ENCODE measurements around the gene PGAM2. TPM values are rescaled to one million over a fixed set of nuclear protein-coding genes. Genes with fewer than 3 reads are reported as not detected.

Gene PGAM2
- total and polyA plus RNA-seq, 2 of the 4 experiments (the other 2 are of a cell fraction): not detected

GRCh38 chr7:44051611-44052220, 13.7 kb downstream of the PGAM2 start:
- Histone ChIP-seq H2AK9ac (replicated peaks; ENCODE audit: low read depth, low read length, poor library complexity) (no peak overlapping the region), H4K8ac (ENCODE audit: low read depth in 2 of 2, low read length in 2 of 2) (no peak overlapping the region), H3K27ac (ENCODE audit: insufficient read depth, low read length) (no peak overlapping the region), H2BK5ac (ENCODE audit: low read depth, low read length, poor library complexity, severe bottlenecking) (no peak overlapping the region), H3K9me3 (ENCODE audit: control insufficient read depth, insufficient read depth, low read length) (no peaks in the 10 kb centered on the region), H3K36me3 (ENCODE audit: control insufficient read depth, insufficient read depth, low read length) (peaks cover 46% of the 10 kb centered on the region), H4K91ac (ENCODE audit: insufficient read depth, low read depth, low read length) (no peak overlapping the region), H3K79me1 (ENCODE audit: low read depth in 1 of 2, low read length in 2 of 2) (peaks cover 41 to 71% of the 10 kb centered on the region in 2 experiments), H2AK5ac (ENCODE audit: low read depth, low read length) (no peak overlapping the region), H3K4me3 (ENCODE audit: insufficient read depth, low read depth, low read length) (no peak overlapping the region), H3K14ac (replicated peaks; ENCODE audit: low read depth, low read length) (no peak overlapping the region), H3K27me3 (ENCODE audit: control insufficient read depth, insufficient read depth, low read length) (no peaks in the 10 kb centered on the region), H4K5ac (ENCODE audit: low read depth, low read length) (no peak overlapping the region), H3K56ac (ENCODE audit: extremely low read depth, insufficient read depth, low read length) (no peak overlapping the region), H2BK20ac (ENCODE audit: low read depth, low read length) (no peak overlapping the region), H3K23ac (ENCODE audit: low read depth, low read length) (no peak overlapping the region), H4K20me1 (ENCODE audit: insufficient read depth, low read length) (peaks cover 57% of the 10 kb centered on the region), H2BK15ac (ENCODE audit: low read depth, low read length) (no peak overlapping the region), H3K9ac (ENCODE audit: low read depth, low read length) (no peak overlapping the region), H2BK120ac (ENCODE audit: low read depth, low read length) (no peak overlapping the region), H2AFZ (replicated peaks; ENCODE audit: low read length, poor library complexity) (no peak overlapping the region), H3K4me1 (ENCODE audit: control insufficient read depth, insufficient read depth, low read length) (peaks cover 1% of the 10 kb centered on the region; the same call in 1 of the 2 replicates), H3K18ac (ENCODE audit: low read depth, low read length) (no peak overlapping the region), H3K4ac (ENCODE audit: low read depth, low read length) (no peak overlapping the region), H3K9me1 (ENCODE audit: insufficient read depth, low read length) (peaks cover 17% of the 10 kb centered on the region), H3K4me2 (ENCODE audit: low read depth, low read length) (no peak overlapping the region)
- dilution Hi-C loops (cut with HindIII; ENCODE audit: low sequenced_read_pairs, unreplicated experiment): no loop called here
- DNase-seq: no peak
- CTCF ChIA-PET: no interaction called here
- 100% methylated on average over 1 of the region's 5 CpGs; no CpG with 5 or more reads in 1 of the 2 experiments for WGBS, 2 experiments (ENCODE audit: extremely low coverage in 2 of 2, insufficient read length in 1 of 2)
- intact Hi-C loops (cut with micrococcal nuclease): no loop called here
- in situ Hi-C loops (cut with MboI; ENCODE audit: low sequenced_read_pairs): no loop called here
- ATAC-seq (ENCODE audit: low read depth): no peak
- TF ChIP-seq RAD21 (IDR thresholded peaks at IDR 0.05; ENCODE audit: low read length) (no peak), CHD1 (IDR thresholded peaks at IDR 0.05; ENCODE audit: low read depth, low read length) (no peak), NFE2L2 (IDR thresholded peaks at IDR 0.05; ENCODE audit: low read depth, low read length) (no peak), CTCF (conservative IDR thresholded peaks at IDR 0.05; ENCODE audit: low read depth, low read length) (no peak), MXI1 (IDR thresholded peaks at IDR 0.05; ENCODE audit: borderline replicate concordance, low read depth, low read length) (no peak), MAFK (IDR thresholded peaks at IDR 0.05; ENCODE audit: low read depth, low read length) (no peak), CEBPB (IDR thresholded peaks at IDR 0.05; ENCODE audit: low read depth, low read length) (no peak), USF2 (IDR thresholded peaks at IDR 0.05; ENCODE audit: low read depth, low read length) (no peak), RFX5 (IDR thresholded peaks at IDR 0.05; ENCODE audit: low read depth, low read length) (no peak), BHLHE40 (IDR thresholded peaks at IDR 0.05; ENCODE audit: low read depth, low read length) (no peak), ELK1 (IDR thresholded peaks at IDR 0.05; ENCODE audit: borderline replicate concordance, low read depth, low read length) (no peak), MAZ (IDR thresholded peaks at IDR 0.05; ENCODE audit: borderline replicate concordance, low read depth, low read length) (no peak), RCOR1 (IDR thresholded peaks at IDR 0.05; ENCODE audit: insufficient replicate concordance, low read length) (no peak), FOS (IDR thresholded peaks at IDR 0.05; ENCODE audit: low read depth, low read length) (no peak), POLR2A (IDR thresholded peaks at IDR 0.05; ENCODE audit: low read depth, low read length) (no peak), SMC3 (IDR thresholded peaks at IDR 0.05; ENCODE audit: low read depth, low read length) (no peak)
- POLR2A ChIA-PET (ENCODE audit: unreplicated experiment): no interaction called here
- BruUV-seq (replicated peaks): no TSS peak
